Spleen (tissue), 11 donors: ENCODE results near the gene USP17L30. TPM values are rescaled to one million over a fixed set of nuclear protein-coding genes. Genes with fewer than 3 reads are reported as not detected.
"Not testable (repeated sequence)": the region's sequence is repeated elsewhere in the genome, so short reads cannot be mapped to it uniquely, and the experiment has no call there.

Experiments
- DNase-seq: peaks from one replicate; pipeline ENCODE4 v3.0.0-alpha.2; 2020
- H3K27ac ChIP-seq, 8 donors: fragments of 200-600 bp; sonication (generic) in 7 of 8; 1 replicate in 4 of 8; 2 replicates in 4 of 8; pipeline versions ENCODE4 v1.5.0 to v1.8.0; 2016 to 2021; ENCODE audit warnings: inconsistent platforms in 4 of 8, mild to moderate bottlenecking in 4 of 8, moderate library complexity in 1 of 8
- H3K27me3 ChIP-seq, 7 donors: fragments of 200-600 bp; sonication (generic) in 6 of 7; replicated peaks in 1 of 7; 1 replicate in 4 of 7; 2 replicates in 3 of 7; pipeline versions ENCODE4 v1.5.0 to v1.8.0; 2016 to 2021; ENCODE audit warnings: inconsistent platforms in 3 of 7, mild to moderate bottlenecking in 1 of 7
- H3K36me3 ChIP-seq, 6 donors: fragments of 200-600 bp; sonication (generic) in 5 of 6; 1 replicate in 4 of 6; 2 replicates in 2 of 6; pipeline versions ENCODE4 v1.5.0 to v1.8.0; 2016 to 2021; ENCODE audit warnings: inconsistent platforms in 2 of 6
- H3K4me1 ChIP-seq, 6 donors: fragments of 200-600 bp; sonication (generic) in 5 of 6; 1 replicate in 3 of 6; 2 replicates in 3 of 6; pipeline versions ENCODE4 v1.5.0 to v1.8.0; 2016 to 2021; ENCODE audit warnings: inconsistent platforms in 3 of 6
- H3K4me3 ChIP-seq, 8 donors: fragments of 200-600 bp; sonication (generic) in 7 of 8; 1 replicate in 4 of 8; 2 replicates in 4 of 8; pipeline versions ENCODE4 v1.5.0 to v1.8.0; 2016 to 2021; ENCODE audit warnings: inconsistent platforms in 4 of 8, mild to moderate bottlenecking in 4 of 8, moderate library complexity in 2 of 8
- H3K9me3 ChIP-seq, 8 donors: fragments of 200-600 bp; sonication (generic) in 7 of 8; 1 replicate in 4 of 8; 2 replicates in 4 of 8; pipeline versions ENCODE4 v1.5.0 to v1.8.0; 2016 to 2021; ENCODE audit warnings: inconsistent platforms in 4 of 8
- POLR2A ChIP-seq, 3 donors: fragments of 450-650 bp; IDR thresholded peaks; one replicate each; pipeline ENCODE4 v1.5.1; 2017; ENCODE audit warnings: antibody characterized with exemption in 3 of 3, mild to moderate bottlenecking in 1 of 3
- POLR2AphosphoS5 ChIP-seq, 3 donors: sonication (generic); formaldehyde crosslinking; IDR thresholded peaks; one replicate each; pipeline ENCODE4 v1.5.1; 2017; ENCODE audit warnings: antibody characterized with exemption in 3 of 3
- WGBS, 5 donors: extraction: QIAGEN DNeasy Blood & Tissue Kit in 3 of 5; methylation state at CpG; one replicate each; pipeline versions ENCODE4 v1.1.5 to v1.1.7; 2013 to 2018; 5-methylcytosine and 5-hydroxymethylcytosine counted together
- intact Hi-C: fragments of 100-400 bp; cut with DNase I; formaldehyde crosslinking; loops from one replicate; pipeline ENCODE4 v1.15.0; 2023; ENCODE audit warnings: low total_unique reads
- polyA plus RNA-seq, 3 donors: library from polyadenylated mRNA; stranded (reverse); fragments of 200-250 nt; gene quantifications; one replicate each; pipeline ENCODE4 v1.2.1, GENCODE V29; 2013
- small RNA-seq, 4 donors: library from RNA; depleted of rRNA; stranded (forward); fragments of <200 nt; gene quantifications; one replicate each; pipeline ENCODE3, GENCODE V24; 2016
- total RNA-seq, 7 donors: library from RNA; depleted of rRNA in 3 of 7; stranded (reverse); fragments of >200 nt in 3 of 7; fragmentation: NEBNext Ultra II Directional in 4 of 7; extraction: Animal tissue kit (Norgen Biotek cat#: 25700) in 4 of 7; gene quantifications; one replicate each; pipeline versions ENCODE4 v1.1.0 to v1.2.1, GENCODE V29; 2016 to 2021
- TF ChIP-seq, protein P1 (sequence below), 11 experiments: fragments of 200-600 bp in 7 of 11; fragments of 450-650 bp in 4 of 11; sonication (generic) in 4 of 11; IDR thresholded peaks in 8 of 11; conservative IDR thresholded peaks in 3 of 11; 1 replicate in 7 of 11; 2 replicates in 4 of 11; pipeline versions ENCODE4 v1.4.0 to v1.8.0; 2016 to 2021; ENCODE audit warnings: antibody characterized with exemption in 11 of 11, inconsistent platforms in 4 of 11, mild to moderate bottlenecking in 1 of 11
- donor health status: healthy with polysubstance abuse.
- donor health status: DM: no; HTN: no; CAD: no; lungs with moderate emphysema.
- donor health status: DM: no; HTN: no; CAD: no.
- donor health status: Bipolar disorder and iron deficiency.
- donor health status: healthy.
- donor health status: DM: no; HTN: no; CAD: no.
- donor health status: DM: yes; HTN: yes; CAD: no.

The USP17L30 gene
- total and polyA plus RNA-seq, 10 donors = not detected

DNA sequence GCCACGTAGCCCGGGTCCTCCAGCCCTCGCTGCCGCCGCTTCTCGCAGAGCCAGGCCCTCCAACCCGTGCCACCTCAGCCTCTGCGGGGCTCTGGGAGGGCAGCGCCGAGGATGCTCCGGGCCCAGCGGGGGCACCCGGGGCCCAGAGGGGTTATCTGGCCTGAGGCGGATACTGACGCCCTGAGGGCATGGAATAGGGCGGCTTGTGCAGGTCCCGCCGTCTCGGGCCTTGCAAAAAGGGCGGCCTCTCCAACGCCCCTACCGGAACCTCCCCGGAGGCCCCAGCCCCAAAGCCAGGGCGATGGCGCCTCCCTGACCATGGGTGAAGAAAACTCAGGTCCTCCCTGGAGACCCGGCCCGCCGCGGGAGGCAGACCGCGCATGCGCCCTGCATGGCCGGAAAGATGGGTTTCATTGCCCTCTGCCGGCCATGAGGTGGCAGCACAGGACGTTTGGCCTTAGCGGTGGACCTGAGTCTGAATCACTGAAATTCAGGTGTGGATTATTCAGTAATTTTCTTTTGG lies 18.1 kb downstream of the USP17L30 start:
- peak; percentile 82 for DNase-seq
- 22 to 42% (median 34%) methylated on average over 6 to 36 of the region's 36 CpGs for WGBS, 5 donors
- H3K27ac ChIP-seq = not testable (repeated sequence)

DNA sequence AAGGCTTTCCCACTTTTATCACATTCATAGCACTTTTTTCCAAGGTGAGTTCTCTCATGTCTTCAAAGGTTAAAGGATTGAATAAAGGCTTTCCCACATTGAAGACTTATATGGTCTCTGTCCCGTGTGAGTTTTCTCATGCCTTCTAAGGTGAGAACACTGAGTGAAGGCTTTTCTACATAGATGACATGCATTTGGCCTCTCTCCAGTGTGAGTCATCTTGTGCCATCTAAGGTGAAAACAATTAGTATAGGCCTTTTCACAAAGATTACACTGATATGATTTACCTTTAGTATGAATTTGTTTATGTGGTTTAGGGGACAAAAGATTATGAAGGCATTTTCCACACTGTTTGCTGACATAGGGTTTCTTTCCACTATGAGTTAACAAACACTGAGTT lies 21.2 kb downstream of the USP17L30 start:
- 76 to 100% (median 86%) methylated on average over 1 of the region's 1 CpG for WGBS, 5 donors
- Histone ChIP-seq H3K9me3 (no peaks in the 10 kb centered on the region), H3K36me3 (no peaks in the 10 kb centered on the region), H3K27me3 (peaks cover 0 to 2% (median 0%) of the 10 kb centered on the region in 7 donors), H3K4me3 (no peak overlapping the region), H3K4me1 (no peaks in the 10 kb centered on the region), H3K27ac (no peak overlapping the region)
- TF ChIP-seq, protein P1, sequence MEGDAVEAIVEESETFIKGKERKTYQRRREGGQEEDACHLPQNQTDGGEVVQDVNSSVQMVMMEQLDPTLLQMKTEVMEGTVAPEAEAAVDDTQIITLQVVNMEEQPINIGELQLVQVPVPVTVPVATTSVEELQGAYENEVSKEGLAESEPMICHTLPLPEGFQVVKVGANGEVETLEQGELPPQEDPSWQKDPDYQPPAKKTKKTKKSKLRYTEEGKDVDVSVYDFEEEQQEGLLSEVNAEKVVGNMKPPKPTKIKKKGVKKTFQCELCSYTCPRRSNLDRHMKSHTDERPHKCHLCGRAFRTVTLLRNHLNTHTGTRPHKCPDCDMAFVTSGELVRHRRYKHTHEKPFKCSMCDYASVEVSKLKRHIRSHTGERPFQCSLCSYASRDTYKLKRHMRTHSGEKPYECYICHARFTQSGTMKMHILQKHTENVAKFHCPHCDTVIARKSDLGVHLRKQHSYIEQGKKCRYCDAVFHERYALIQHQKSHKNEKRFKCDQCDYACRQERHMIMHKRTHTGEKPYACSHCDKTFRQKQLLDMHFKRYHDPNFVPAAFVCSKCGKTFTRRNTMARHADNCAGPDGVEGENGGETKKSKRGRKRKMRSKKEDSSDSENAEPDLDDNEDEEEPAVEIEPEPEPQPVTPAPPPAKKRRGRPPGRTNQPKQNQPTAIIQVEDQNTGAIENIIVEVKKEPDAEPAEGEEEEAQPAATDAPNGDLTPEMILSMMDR (IDR thresholded peaks at IDR 0.05 in 8 of 11, conservative IDR thresholded peaks at IDR 0.05 in 3 of 11) = no peak
- TF ChIP-seq POLR2AphosphoS5 (IDR thresholded peaks at IDR 0.05) (no peak), POLR2A (IDR thresholded peaks at IDR 0.05) (no peak)
- DNase-seq = no peak
- intact Hi-C loops = no loop called here

More for the DNA sequence above, 18.1 kb downstream of the USP17L30 start:
- intact Hi-C loops, H3K9me3 ChIP-seq, H3K4me1 ChIP-seq, H3K36me3 ChIP-seq, H3K27me3 ChIP-seq: not testable (repeated sequence)
- TF ChIP-seq, protein P1 (IDR thresholded peaks at IDR 0.05 in 8 of 11, conservative IDR thresholded peaks at IDR 0.05 in 3 of 11) = peak in 9 of 11 experiments; percentile 25 to 78 (median 63)
- H3K4me3 ChIP-seq = peak overlapping the region in 6 of 8 donors; percentile 15 to 61 (median 28)

DNA sequence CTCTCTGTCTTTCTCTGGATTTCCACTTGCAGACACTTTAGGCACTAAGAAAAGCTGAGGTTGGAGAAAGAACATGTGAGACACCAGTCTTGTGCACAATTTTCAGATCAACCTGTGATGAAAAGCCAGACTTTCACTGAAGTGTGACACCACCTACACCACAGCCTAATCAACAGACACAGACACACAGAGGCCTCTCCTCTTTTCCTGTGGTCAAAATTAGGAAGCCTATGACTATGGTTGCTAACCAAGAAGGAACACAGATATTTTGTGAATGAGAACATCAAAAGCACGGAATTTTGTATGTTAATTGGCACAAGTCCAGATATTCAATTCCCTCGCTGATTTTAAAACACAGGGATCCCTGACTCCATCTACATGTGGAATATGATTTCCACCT lies 26.1 kb downstream of the USP17L30 start:
- intact Hi-C loops = not testable (repeated sequence)
- WGBS, 5 donors = 27 to 38% (median 36%) methylated on average over 2 of the region's 2 CpGs

DNA sequence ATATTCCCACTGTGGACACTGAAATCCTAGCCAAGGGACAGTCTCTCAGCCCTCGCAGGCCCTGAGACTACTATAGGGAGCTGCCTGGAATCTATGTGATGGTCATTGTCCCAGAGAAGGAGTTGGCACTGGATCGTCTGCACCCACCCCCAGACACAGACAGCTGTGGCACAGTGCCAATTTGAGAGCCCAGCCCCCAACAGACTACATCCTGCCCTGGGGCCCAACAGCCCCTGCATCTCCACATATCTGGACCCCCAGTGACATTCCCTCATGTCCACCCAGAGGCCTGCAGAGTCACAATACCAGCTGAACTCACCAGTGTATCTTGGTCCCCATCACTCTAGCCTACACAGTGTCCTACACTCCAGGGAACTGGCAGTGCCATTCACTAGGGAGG lies 42.8 kb downstream of the USP17L30 start:
- H3K4me3 ChIP-seq, H3K9me3 ChIP-seq, H3K4me1 ChIP-seq, intact Hi-C loops, H3K27me3 ChIP-seq, H3K36me3 ChIP-seq, H3K27ac ChIP-seq, DNase-seq: not testable (repeated sequence)
- 67 to 85% (median 76%) methylated on average over 2 of the region's 2 CpGs for WGBS, 5 donors

More for the DNA sequence above, 26.1 kb downstream of the USP17L30 start:
- not testable (repeated sequence) for H3K27me3 ChIP-seq, DNase-seq, H3K4me1 ChIP-seq, H3K9me3 ChIP-seq, H3K27ac ChIP-seq, H3K4me3 ChIP-seq, H3K36me3 ChIP-seq

DNA sequence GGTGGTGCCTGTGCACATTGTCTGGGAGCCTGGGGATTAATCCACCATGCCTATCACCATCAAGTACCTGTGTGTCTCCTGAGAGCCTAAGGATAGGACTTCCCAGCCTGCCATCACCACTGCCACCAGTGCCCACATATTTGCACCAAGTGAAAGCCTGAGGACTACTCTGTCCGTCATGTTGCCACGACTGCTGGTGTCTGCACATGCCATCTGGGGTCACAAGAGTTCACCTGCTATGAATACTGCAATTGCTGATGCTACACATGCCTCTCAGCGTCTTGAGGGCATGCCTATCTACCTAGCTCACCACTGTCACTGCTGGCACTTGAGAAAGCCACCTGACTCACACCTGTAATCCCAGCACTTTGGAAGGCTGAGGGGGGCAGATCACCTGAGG lies 43.6 kb downstream of the USP17L30 start:
- intact Hi-C loops, H3K27me3 ChIP-seq, DNase-seq, H3K36me3 ChIP-seq, H3K4me3 ChIP-seq, H3K9me3 ChIP-seq, H3K4me1 ChIP-seq, H3K27ac ChIP-seq: not testable (repeated sequence)
- WGBS, 5 donors = 42 to 93% (median 74%) methylated on average over 3 of the region's 3 CpGs

DNA sequence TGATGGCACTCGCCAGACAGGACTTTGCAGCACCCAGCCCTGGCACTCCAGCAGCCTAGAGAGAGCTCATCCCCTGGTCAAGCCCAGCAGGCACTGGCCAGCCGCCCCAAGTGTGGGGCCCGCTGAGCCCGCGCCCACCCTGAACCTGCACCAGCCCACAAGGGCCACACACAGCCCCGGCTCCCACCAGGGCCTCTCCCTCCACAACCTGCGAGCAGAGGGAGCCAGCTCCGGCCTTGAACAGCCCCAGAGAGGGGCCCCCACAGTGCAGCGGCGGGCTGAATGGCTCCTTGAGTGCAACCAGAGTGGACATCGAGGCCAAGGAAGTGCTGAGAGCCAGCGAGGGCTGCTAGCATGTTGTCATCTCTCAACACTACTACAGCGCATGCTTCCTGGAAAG lies 46.9 kb downstream of the USP17L30 start:
- H3K4me1 ChIP-seq = no peaks in the 10 kb centered on the region
- TF ChIP-seq POLR2A (IDR thresholded peaks at IDR 0.05) (no peak), POLR2AphosphoS5 (IDR thresholded peaks at IDR 0.05) (no peak)
- intact Hi-C loops = no loop called here
- no peak overlapping the region for H3K4me3 ChIP-seq
- no peak overlapping the region for H3K27ac ChIP-seq
- DNase-seq = peak; percentile 69
- H3K36me3 ChIP-seq = no peaks in the 10 kb centered on the region
- no peaks in the 10 kb centered on the region for H3K27me3 ChIP-seq
- H3K9me3 ChIP-seq = peaks cover 0 to 20% (median 2%) of the 10 kb centered on the region in 8 donors
- WGBS, 5 donors = 88 to 96% (median 91%) methylated on average over 8 to 13 of the region's 13 CpGs

Small RNAs within 50 kb of the gene (small RNA-seq; reads per million reads assigned to genes)
- gene RNA5SP153 = 0 reads per million in 4 donors

Other genes starting within 250 kb of the USP17L30 start
- not detected for gene FAM90A26, start 192.7 kb upstream of the USP17L30 start, total RNA-seq
- gene FAM90A26, start 192.7 kb upstream of the USP17L30 start, polyA plus RNA-seq = not detected
- not detected for gene USP17L10, start 152.5 kb upstream of the USP17L30 start, total RNA-seq
- gene USP17L10, start 152.5 kb upstream of the USP17L30 start, polyA plus RNA-seq = not detected
- not detected for gene USP17L11, start 147.7 kb upstream of the USP17L30 start, total RNA-seq
- not detected for gene USP17L11, start 147.7 kb upstream of the USP17L30 start, polyA plus RNA-seq
- gene USP17L12, start 143.0 kb upstream of the USP17L30 start, total RNA-seq = not detected
- not detected for gene USP17L12, start 143.0 kb upstream of the USP17L30 start, polyA plus RNA-seq
- gene USP17L13, start 138.2 kb upstream of the USP17L30 start, total RNA-seq = not detected
- gene USP17L13, start 138.2 kb upstream of the USP17L30 start, polyA plus RNA-seq = not detected
- gene USP17L15, start 128.7 kb upstream of the USP17L30 start, total RNA-seq = not detected
- gene USP17L15, start 128.7 kb upstream of the USP17L30 start, polyA plus RNA-seq = not detected
- not detected for gene USP17L17, start 119.2 kb upstream of the USP17L30 start, total RNA-seq
- gene USP17L17, start 119.2 kb upstream of the USP17L30 start, polyA plus RNA-seq = not detected
- not detected for gene USP17L18, start 114.5 kb upstream of the USP17L30 start, total RNA-seq
- gene USP17L18, start 114.5 kb upstream of the USP17L30 start, polyA plus RNA-seq = not detected
- gene USP17L19, start 109.8 kb upstream of the USP17L30 start, total RNA-seq = not detected
- not detected for gene USP17L19, start 109.8 kb upstream of the USP17L30 start, polyA plus RNA-seq
- not detected for gene USP17L20, start 105.0 kb upstream of the USP17L30 start, total RNA-seq
- gene USP17L20, start 105.0 kb upstream of the USP17L30 start, polyA plus RNA-seq = not detected
- not detected for gene USP17L21, start 100.3 kb upstream of the USP17L30 start, total RNA-seq
- gene USP17L21, start 100.3 kb upstream of the USP17L30 start, polyA plus RNA-seq = not detected
- gene USP17L22, start 95.5 kb upstream of the USP17L30 start, total RNA-seq = not detected
- not detected for gene USP17L22, start 95.5 kb upstream of the USP17L30 start, polyA plus RNA-seq
- gene USP17L24, start 38.0 kb upstream of the USP17L30 start, total RNA-seq = not detected
- gene USP17L24, start 38.0 kb upstream of the USP17L30 start, polyA plus RNA-seq = not detected
- not detected for gene USP17L25, start 33.2 kb upstream of the USP17L30 start, total RNA-seq
- not detected for gene USP17L25, start 33.2 kb upstream of the USP17L30 start, polyA plus RNA-seq
- not detected for gene USP17L26, start 28.5 kb upstream of the USP17L30 start, total RNA-seq
- not detected for gene USP17L26, start 28.5 kb upstream of the USP17L30 start, polyA plus RNA-seq
- gene USP17L5, start 23.7 kb upstream of the USP17L30 start, total RNA-seq = not detected
- gene USP17L5, start 23.7 kb upstream of the USP17L30 start, polyA plus RNA-seq = not detected
- gene USP17L27, start 19.0 kb upstream of the USP17L30 start, total RNA-seq = not detected
- gene USP17L27, start 19.0 kb upstream of the USP17L30 start, polyA plus RNA-seq = not detected
- not detected for gene USP17L28, start 14.2 kb upstream of the USP17L30 start, total RNA-seq
- not detected for gene USP17L28, start 14.2 kb upstream of the USP17L30 start, polyA plus RNA-seq
- not detected for gene USP17L29, start 9.5 kb upstream of the USP17L30 start, total RNA-seq
- not detected for gene USP17L29, start 9.5 kb upstream of the USP17L30 start, polyA plus RNA-seq
- gene DEFB131A, start 81.3 kb downstream of the USP17L30 start, total RNA-seq = not detected
- gene DEFB131A, start 81.3 kb downstream of the USP17L30 start, polyA plus RNA-seq = not detected